Fibroblast of villous mesenchyme (primary cell): ENCODE data around the gene SNX25. TPM values are rescaled to one million over a fixed set of nuclear protein-coding genes. Genes with fewer than 3 reads are reported as not detected.
A peak's percentile ranks its signal among the peaks of the same experiment; 100 is the strongest.
"Not testable (repeated sequence)": the region's sequence is repeated elsewhere in the genome, so short reads cannot be mapped to it uniquely, and the experiment has no call there.

Experiments
- DNase-seq: peaks from one replicate; pipeline ENCODE4 v3.0.0-alpha.2; 2010; ENCODE audit warnings: low read depth
- H3K4me3 ChIP-seq: 2 replicates; pipeline ENCODE4 v1.5.1; 2011; ENCODE audit warnings: low read depth, mild to moderate bottlenecking, low read length
- total RNA-seq: library from RNA; depleted of rRNA; stranded (reverse); fragments of >200 nt; gene quantifications from 2 replicates; pipeline ENCODE4 v1.2.3, GENCODE V29; 2012
- TF ChIP-seq, protein P1 (sequence below): IDR thresholded peaks from 2 replicates; pipeline ENCODE4 v1.5.1; 2012; ENCODE audit warnings: low read depth, mild to moderate bottlenecking, low read length; ENCODE audit not compliant: insufficient read depth

Gene SNX25
- total RNA-seq, 1 donor: 47.1 TPM

DNA sequence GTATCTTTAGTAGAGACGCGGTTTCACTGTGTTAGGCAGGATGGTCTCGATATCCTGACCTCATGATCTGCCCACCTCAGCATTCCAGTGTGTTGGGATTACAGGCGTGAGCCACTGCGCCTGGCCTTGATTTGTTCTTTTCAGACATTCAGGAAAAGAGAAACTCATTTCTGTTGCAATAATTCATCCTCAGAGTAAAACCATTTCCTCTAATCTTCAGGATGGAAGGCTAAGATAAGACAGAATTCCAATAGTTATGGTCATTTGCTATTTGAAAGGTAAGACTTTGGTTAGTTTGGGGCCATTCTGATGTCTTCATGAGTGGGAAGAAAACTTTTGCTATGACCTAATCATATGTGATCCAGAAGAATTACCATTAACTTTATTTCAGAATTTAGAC, 103.3 kb downstream of the SNX25 start:
- TF ChIP-seq, protein P1, sequence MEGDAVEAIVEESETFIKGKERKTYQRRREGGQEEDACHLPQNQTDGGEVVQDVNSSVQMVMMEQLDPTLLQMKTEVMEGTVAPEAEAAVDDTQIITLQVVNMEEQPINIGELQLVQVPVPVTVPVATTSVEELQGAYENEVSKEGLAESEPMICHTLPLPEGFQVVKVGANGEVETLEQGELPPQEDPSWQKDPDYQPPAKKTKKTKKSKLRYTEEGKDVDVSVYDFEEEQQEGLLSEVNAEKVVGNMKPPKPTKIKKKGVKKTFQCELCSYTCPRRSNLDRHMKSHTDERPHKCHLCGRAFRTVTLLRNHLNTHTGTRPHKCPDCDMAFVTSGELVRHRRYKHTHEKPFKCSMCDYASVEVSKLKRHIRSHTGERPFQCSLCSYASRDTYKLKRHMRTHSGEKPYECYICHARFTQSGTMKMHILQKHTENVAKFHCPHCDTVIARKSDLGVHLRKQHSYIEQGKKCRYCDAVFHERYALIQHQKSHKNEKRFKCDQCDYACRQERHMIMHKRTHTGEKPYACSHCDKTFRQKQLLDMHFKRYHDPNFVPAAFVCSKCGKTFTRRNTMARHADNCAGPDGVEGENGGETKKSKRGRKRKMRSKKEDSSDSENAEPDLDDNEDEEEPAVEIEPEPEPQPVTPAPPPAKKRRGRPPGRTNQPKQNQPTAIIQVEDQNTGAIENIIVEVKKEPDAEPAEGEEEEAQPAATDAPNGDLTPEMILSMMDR: no peak
- no peak for DNase-seq
- no peak overlapping the region for H3K4me3 ChIP-seq

DNA sequence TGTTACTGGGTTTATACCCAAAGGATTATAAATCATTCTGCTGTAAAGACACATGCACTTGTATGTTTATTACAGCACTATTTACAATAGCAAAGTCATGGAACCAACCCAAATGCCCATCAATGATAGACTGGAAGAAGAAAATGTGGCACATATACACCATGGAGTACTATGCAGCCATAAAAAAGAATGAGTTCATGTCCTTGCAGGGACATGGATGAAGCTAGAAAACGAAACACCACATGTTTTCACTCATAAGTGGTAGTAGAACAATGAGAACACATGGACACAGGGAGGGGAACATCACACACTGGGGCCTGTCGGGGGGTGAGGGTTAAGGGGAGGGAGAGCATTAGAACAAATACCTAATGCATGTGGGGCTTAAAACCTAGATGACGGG, 108.1 kb downstream of the SNX25 start:
- DNase-seq, H3K4me3 ChIP-seq: not testable (repeated sequence)

DNA sequence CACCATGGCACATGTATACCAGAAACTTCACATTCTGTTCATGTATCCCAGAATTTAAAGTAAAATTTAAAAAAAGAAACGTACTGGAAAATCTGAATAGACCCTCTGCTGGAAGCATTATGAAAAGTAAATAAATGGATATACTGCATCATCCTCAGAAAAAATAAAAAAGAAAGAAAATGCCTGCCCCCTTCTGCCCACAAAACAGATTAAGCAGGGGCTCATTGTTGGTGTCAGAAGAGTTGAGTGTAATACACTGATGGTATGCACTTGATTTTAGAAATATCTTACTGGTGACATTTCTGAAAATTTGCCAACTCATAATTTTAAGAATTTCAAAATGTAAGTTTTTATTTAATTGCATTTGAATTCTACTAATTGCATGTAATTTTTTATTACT, 108.5 kb downstream of the SNX25 start:
- TF ChIP-seq, protein P1: no peak
- DNase-seq: no peak
- H3K4me3 ChIP-seq: no peak overlapping the region

DNA sequence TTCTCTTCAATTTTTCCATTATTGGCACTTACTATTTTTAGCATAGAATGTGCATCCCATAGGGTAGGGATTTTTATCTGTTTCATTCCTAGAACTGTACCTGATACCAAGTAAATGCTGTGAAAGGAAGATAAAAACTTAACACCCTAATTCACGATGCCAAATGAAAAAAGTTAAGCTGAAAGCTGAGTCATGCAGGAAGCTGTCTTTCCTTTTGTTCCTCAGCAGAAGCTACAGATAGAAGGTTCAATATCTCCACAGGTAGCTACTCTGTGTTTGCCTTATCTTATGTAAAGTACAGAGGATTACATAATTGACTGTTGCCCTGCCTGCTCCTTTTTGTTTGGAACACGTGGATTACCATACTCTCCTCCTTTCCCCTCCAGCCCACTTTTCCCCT, 109.3 kb downstream of the SNX25 start:
- H3K4me3 ChIP-seq: no peak overlapping the region
- TF ChIP-seq, protein P1: no peak

DNA sequence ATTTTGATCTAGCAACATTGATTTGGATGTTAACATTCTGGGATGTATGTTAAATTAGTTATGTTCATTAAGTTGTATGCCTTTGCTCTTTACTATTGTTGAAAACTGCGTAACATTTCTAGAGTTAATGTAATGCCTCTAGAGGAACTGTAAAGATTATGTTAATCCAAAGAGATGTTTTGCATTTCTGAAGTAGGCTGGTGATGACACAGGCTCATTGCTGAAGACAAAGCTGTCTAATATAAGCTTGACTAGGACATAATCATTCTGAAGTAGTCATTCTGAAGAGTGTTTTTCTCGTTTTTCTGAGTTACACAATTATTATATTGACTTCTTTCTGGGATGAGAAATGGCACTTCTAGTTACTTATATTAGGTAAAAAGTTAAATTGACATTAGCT, 113.4 kb downstream of the SNX25 start:
- no peak overlapping the region for H3K4me3 ChIP-seq
- peak; percentile 54 for DNase-seq
- TF ChIP-seq, protein P1: no peak

More for the DNA sequence above, 109.3 kb downstream of the SNX25 start:
- no peak for DNase-seq

DNA sequence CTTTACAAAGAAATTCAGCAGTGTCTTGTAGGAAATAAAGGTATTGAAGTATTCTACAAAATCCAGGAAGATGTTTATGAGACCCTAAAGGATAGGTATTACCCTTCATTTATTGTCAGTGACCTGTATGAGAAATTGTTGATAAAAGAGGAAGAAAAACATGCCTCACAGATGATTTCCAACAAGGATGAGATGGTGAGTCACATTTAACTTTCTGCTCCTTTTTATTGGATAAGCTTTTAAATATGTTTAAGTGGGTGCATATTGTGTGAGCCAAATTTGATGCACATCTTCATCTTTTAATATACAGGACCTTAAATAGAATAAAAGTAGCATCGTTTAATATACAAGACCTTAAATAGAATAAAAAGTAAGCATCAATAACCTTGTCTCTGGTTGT, 114.2 kb downstream of the SNX25 start:
- no peak overlapping the region for H3K4me3 ChIP-seq
- DNase-seq: no peak
- TF ChIP-seq, protein P1: no peak

DNA sequence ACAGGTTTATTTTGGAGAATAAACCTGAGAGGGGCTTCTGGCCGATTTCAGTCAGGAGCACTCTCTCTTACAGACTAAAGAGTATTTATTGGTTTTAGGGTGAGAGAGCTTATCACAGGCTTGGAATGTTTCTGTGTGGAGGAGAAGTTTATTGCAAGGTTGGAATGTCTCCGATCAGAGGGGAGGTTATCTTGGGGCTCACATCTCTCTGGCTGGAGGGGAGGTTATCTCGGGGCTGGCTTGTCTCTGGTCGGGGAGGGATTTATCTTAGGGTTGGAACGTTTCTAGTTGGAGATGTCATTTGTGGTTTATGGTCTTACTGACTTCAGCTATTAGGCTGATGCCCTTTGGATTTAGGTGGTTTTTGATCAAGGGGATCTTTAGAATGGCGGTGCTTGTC, 115.0 kb downstream of the SNX25 start:
- not testable (repeated sequence) for DNase-seq, H3K4me3 ChIP-seq

DNA sequence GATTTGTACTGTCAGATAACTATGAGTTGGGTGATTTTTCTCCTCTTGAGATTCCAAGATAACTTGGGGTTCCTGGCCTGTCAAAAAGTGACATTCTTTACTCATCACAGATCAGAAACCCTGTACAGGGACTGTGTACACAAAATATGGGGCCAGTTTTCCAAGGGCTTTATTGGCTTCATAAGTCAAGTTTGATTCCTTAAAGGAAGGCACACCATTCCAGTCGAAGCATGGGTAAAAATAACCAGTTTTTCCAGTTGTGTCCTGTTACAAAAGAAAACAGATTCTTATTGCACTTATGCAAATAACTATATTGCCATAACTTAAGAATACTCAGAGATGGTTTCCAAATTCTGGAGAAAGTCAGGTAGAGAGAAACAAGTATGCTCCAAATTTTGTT, 116.3 kb downstream of the SNX25 start:
- H3K4me3 ChIP-seq: not testable (repeated sequence)

DNA sequence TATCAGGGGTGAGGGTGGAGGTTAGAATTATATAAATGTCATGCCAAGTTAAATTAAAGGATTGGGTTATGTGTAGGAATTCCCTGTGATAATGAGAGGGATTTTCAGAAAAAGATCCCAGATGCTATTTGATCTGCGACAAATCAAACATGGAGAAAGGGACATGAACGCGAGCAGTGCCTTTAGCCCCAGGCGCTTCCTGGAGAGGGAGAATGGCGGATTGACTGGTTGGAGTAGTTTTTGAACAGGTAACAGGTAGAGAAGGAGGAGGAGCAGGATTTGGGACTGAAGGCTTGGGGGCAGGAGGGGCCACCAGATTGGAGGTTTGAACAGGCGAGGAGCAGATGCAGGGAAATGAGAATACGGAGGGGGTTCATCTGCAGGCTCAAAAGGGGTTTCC, 119.2 kb downstream of the SNX25 start:
- no peak overlapping the region for H3K4me3 ChIP-seq
- TF ChIP-seq, protein P1: no peak
- no peak for DNase-seq

More for the DNA sequence above, 116.3 kb downstream of the SNX25 start:
- DNase-seq: not testable (repeated sequence)

DNA sequence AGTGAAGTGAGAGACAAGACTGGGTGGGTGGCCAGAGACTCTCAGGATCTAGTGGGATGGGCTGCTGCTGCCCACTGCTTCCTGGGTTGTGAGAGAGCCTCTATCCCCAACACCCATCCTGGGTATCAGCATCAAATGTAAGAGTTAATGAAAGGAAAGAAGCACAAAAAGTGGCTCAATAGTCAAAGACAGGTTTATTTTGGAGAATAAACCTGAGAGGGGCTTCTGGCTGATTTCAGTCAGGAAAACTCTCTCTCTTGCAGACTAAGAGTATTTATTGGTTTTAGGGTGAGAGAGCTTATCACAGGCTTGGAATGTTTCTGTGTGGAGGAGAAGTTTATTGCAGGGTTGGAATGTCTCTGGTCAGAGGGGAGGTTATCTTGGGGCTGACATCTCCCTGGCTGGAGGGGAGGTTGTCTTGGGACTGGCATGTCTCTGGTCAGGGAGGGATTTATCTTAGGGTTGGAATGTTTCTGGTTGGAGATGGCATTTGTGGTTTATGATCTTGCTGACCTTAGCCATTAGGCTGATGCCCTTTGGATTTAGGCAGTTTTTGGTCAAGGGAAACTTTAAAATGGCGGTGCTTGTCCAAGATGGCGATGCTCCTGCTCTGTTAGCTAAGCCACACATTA, 120.6 kb downstream of the SNX25 start:
- DNase-seq: peak; percentile 35
- not testable (repeated sequence) for H3K4me3 ChIP-seq
